HL-60 (cell line): ENCODE data around the gene RUNX1.

Source experiments
- CTCF ChIP-seq: IDR thresholded peaks from one replicate; pipeline ENCODE4 v1.5.1; 2011; ENCODE audit warnings: low read length, control low read depth, inconsistent platforms; ENCODE audit not compliant: insufficient read depth
- POLR2AphosphoS5 ChIP-seq: IDR thresholded peaks from 2 replicates; pipeline ENCODE4 v1.6.1; 2012; ENCODE audit warnings: low read depth
- REST ChIP-seq: IDR thresholded peaks from 2 replicates; pipeline ENCODE4 v1.6.1; 2012; ENCODE audit warnings: low read depth; ENCODE audit not compliant: insufficient replicate concordance
- SPI1 ChIP-seq: IDR thresholded peaks from 2 replicates; pipeline ENCODE4 v1.6.1; 2012; ENCODE audit warnings: low read depth, mild to moderate bottlenecking, borderline replicate concordance

- TF ChIP-seq REST (no peak), SPI1 (no peak), CTCF (no peak), POLR2AphosphoS5 (no peak)
These were observed 32.4 kb downstream of the RUNX1 start for GRCh38 chr21:35016517-35017188.
